Measurements from ENCODE around the gene PABPC1L.

GRCh38 chr20:44887466-44887865 lies 22.4 kb upstream of the PABPC1L start:
- TF ChIP-seq CTCF (IDR thresholded peaks at IDR 0.05) (no peak), REST (IDR thresholded peaks at IDR 0.05; ENCODE audit: insufficient read depth in 1 of 2, low read depth in 2 of 2, low read length in 1 of 2) (no peak), POLR2AphosphoS5 (IDR thresholded peaks at IDR 0.05; ENCODE audit: low read depth, low read length) (no peak), SIN3A (IDR thresholded peaks at IDR 0.05; ENCODE audit: borderline replicate concordance, insufficient read depth, low read depth, low read length) (no peak)

Data from Panc1 (cell line).